DMS79 treated with DMSO at 0.1 percent for 48 hours (cell line): ENCODE results near the gene ANKS3.

Source experiments
- DNase-seq: peaks from one replicate; lab custom pipeline; 2025; lab: John Stamatoyannopoulos, UW

Gene ANKS3

DNA sequence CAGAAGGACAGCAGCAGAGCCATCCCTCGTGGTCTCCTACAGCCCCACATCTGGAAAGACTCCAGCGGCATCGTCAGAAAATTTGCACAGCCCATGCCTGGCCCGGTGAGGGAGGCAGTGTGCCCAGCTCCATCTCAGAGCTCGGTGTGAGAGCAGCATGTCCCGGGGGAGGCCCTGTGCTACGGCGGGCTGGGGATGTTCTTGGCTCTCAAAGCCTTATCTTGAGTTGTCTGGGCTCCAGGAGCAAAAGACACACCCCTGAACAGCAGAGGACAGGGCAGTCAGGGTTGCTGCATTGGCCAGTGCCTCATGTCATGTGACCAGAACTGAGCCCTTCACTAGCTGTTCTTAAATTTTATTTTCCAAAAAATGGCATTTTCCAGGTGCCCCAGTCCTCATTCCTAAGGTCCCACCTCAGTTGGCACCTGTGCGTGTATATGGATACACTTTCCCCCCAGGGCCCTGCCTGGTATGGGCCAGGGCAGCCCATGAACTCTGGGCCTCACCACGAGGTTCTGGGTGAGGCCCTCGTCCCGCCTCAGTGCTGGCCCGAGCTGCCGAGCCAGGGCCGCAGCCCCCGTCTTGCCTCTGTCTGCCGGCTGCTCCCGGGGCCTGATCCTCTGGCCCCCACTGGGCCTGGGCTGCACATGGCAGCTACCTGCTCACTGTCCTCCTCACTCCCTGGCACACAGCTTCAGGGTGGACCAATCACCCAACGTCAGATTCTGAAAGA is 37.7 kb downstream of the ANKS3 start:
- DNase-seq, result no peak

DNA sequence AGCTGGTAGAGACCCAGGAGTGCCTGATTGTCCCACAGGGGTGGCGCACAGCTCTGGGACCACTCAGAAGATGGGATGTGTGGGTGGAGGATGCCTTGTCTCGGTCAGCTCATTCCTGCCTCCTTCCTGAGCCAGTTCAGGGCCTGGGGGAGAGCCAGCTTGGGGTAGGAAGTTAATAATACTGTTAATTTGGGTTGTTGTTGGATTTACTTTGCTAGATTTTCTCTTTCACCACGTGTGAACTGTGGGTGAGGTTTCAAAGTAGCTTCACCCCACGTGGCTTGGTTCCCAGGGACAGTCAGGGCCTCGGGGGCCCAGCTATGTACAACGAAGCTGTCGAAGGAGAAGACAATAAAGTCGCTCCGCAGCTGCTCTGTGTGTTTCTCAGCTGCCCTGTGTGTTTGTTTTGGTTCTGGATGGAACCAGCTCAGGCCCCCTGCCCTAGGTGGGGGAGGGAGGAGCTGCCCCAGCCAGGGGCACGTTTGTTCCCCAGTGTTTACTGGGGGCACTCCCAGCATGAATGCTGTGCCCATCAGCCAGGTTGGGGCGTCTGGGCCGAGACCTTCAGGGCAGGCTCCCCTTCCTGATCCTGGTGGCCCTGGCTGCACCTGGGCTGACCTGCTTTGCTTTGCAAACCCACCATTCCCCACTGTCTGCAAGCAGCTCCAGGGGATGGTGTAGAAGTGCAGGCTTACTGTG is 38.4 kb downstream of the ANKS3 start:
- no peak for DNase-seq

- no peak for DNase-seq
Observed at GRCh38 chr16:4694642-4695451, 39.2 kb downstream of the ANKS3 start.

- DNase-seq, result no peak
Observed at GRCh38 chr16:4693956-4694641, 40.0 kb downstream of the ANKS3 start.

DNA sequence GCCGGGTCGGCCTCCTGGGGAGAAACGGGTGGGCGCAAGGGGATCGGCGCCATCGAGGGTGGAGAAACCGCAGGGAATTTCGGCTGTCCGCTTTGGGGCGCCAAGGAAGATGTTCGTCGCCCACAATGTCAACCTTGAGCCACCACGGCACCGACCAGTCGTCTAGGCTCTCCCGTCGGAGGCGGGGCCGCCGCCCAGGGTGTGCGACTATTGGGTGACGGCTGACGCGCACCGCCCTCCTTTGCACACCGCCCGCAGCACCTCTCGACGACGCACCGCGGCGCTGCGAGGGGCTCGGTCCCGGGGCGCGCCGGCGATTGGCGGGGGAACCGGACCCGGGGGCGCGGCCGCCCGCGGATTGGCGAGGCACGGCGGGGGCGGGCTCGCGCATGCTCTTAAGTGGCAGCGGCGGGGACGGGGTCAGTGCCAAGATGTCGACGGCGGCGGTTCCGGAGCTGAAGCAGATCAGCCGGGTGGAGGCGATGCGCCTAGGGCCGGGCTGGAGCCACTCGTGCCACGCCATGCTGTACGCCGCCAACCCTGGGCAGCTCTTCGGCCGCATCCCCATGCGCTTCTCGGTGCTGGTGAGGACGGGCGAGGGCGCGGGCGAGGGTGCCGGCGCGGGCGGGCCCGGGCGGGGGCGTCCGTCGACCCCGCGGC is 40.6 kb downstream of the ANKS3 start, which contains the start of gene NUDT16L1:
TSS of gene NUDT16L1 (plus strand) at position 267 of the 660 bp plus-strand sequence. CDS start at position 432, 165 bp downstream.
- DNase-seq, result peak; percentile 89

DNA sequence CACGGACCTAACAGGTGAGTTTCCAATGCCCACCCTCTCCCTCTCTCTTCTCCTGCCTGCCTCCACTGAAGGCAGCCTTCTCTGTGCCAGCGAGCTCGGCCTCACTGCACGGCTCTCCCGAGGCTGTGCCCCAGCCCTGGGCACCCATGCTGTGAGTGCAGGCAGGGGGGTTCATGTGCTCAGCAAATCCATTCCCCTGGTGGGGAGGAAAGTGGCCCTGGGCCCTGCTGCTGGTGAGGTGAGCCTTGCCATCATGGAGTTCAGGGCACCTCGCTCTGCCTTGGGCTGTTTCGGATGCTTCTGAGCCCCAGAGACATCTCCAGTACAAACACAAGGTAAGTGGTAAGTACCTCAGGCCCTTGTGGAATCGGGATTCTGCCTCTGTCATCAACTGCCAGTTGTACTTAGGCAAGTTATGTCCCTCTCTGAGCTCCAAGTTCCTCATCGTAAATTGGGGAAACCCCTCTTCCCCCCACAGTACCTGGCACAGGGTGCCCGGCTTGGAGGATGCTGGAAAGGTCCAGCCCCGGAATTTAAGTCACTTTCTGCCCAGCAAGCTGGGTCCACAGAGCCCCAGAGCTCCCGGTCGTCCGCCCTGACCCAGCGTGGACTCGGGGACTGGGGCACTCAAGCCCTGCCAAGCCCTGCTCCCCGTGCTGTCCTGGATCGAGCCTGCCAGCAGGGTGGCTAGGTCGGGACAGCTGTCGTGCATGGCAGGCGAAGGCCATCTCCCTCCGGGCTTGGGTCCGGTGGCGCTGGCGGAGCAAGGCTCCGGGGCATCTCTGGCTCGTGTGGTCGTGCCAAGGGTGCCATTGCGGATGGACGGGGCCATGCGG is 41.4 kb downstream of the ANKS3 start:
- DNase-seq, result no peak

DNA sequence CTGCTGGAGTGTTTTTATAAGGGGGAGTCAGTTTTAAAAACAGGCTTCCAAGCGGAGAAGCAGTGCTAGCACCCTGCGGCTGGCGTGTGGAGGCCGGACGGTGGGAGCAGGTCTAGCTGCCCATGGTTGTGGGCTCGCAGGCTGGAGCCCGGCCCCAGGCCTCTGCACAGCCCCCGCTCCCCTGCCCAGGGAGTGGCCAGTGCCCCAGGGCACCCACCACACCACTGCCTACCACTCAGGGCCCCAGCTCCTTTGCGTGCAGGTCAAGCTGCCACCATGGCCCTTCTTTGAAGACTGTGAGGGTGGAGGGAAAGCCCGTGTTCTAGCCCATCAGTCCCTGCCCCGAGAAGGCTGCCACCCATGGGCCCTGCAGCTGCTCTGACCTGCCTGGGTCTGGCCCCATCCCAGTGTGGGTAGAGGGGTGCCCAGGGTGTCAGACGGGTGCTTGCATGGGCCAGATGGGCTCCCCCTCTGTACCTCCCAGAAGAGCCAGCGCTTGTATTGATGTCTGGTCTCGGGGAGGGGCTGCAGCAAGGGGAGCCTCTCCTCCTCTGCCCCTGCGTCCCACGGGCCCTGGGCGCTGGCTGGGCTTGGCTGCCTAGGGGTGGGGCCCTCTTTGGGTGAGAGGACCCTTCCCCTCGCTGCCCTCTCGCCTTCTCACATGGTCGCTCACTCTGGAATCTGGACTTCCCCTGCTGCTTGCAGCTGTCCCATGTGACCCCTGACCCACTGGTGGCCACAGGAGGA is 42.2 kb downstream of the ANKS3 start:
- DNase-seq, result no peak

DNA sequence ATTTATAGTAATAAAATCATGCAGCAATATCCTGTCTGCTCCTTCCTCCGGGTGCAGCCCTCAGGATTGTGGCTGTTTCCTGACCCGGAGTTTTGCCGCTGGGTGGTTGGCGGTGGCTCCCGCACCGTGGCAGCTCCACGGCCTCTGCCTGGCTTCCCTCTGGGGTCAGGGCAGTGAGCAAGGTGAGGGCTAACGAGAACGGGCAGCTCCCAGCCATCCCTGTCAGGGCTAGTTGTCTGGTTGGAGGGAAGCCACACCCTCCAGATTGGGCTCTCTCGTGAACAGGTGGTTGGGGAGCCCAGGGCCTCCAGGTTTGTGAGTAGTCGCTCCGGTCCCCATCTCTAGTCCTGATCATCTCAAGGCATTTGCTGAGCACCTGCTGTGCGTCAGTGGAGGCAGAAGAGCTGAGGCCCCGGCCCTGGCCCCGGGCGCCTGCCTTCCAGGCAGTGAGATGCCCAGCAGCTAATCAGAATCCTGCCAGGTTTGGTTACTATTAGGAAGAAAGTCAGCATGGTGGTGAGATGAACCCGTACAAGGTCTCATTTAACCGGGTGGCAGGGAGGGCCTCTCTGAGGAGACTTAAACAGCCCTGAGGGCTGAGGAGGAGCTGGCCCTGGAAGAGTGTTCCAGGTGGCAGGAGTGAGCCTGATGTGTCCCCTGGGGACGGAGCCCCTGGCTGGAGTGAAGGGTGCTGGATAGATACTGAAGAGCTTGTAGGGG is 43.0 kb downstream of the ANKS3 start:
- DNase-seq, result no peak

- no peak for DNase-seq
Observed at GRCh38 chr16:4689864-4690704, 44.0 kb downstream of the ANKS3 start.

DNA sequence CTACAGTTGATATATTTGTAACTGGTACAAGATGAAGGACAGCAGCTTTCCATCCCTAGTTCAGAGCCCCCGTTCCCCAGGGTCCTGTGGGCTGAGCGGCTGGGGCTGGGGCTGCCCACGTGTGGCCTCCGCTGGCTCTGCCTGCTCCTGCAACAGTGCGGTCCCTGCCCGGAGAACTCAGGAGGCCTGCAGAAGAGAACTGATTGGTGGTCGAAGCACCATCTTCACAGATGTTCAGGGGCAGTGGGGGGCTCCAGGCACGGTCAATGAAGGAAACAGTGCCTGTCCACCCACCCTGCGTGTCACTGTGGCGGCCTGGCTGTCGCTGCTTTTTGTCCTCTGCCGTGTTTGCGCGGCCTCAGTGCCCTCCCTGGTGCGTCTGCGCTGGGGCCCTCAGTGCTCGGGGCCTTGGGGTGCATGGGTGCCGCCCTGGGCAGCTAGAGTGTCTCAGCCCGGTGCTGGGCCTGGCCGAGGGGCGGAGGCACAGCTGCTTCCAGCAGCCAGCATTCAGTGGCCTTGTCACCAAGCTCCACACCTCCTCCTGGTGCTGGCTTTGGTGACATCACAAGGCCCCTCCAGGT is 44.9 kb downstream of the ANKS3 start:
- no peak for DNase-seq

DNA sequence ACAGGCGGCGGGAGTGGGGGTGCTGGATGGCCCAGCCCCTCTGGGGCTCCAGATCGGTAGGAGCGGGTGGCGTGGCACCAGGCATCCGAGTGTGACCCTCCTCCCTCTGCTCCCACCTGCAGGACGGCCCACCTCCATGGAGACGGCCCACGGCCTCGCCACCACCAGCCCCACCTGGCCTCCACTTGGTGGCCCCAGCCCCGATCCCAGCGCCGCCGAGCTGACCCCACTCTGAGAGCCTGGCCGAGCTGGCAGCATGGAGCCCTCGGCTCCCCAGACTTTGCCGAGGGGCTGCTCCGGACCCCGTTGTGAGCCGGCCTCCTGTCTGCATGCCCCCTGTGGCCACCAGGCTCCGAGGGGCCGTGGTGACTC is 45.4 kb downstream of the ANKS3 start:
- DNase-seq, result no peak

- DNase-seq, result no peak
Observed at GRCh38 chr16:4687946-4688673, 46.0 kb downstream of the ANKS3 start.

GRCh38 chr16:4687416-4687815 is 46.7 kb downstream of the ANKS3 start:
- DNase-seq, result no peak

DNA sequence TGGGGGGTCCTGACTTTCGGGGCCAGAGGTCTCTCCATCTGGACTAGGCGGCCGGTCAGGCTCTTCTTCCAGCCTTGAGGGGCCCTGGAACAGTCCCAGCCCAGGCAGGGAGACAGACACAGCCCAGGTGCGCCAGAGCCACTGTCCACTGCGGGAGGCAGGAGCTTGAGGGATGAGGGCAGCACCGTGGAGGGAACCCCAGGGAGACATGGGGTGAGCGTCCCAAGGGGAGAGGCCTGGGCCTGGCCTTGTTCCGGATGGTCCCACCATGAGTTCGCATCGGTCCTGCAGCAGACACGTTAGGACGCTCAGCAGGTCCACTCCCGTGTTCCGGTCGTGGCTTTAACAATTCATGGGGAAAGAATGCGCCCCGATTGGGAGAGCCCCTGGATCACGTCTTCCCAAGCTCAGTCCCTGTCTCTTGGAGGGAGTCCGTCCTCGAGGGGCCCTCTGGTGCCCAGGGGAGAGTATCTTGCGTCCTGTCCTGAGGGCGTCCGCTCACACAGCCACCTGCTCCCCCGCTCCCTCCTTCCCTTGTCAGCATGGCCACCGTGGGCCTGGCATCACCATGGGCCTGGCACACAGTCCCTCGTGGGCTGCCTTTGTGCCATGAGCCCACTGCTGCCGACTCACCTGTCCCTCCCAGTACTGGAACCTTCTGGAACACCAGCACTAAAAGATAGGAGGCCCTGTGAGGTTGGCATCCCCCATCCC is 47.4 kb downstream of the ANKS3 start:
- no peak for DNase-seq

GRCh38 chr16:4685776-4686496 is 48.1 kb downstream of the ANKS3 start:
- DNase-seq, result no peak

GRCh38 chr16:4685292-4685691 is 48.8 kb downstream of the ANKS3 start:
- no peak for DNase-seq
